ENCODE measurements around the gene COX19.

The COX19 gene

DNA sequence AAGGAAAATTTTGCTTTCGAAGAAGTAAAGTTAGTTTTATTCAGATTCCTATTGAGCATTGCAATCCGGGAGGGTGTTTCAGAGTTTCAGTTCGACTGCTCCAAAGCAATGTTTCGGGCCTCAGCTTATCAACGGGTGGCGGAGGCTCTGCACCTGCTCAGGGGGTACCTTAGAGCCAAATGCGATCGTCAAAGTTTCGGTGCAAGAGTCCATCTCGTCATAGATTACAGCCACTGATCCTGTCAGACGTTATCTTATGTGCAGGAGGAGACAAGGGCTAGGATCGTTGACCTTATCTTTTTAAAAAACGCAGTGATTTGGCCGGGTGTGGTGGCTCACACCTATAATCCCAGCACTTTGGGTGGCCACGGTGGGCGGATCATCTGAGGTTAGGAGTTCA is 3.8 kb upstream of the COX19 start:
- TF ChIP-seq CTCF (IDR thresholded peaks at IDR 0.05; ENCODE audit: borderline replicate concordance, insufficient read depth, low read depth, low read length) = no peak
- no peak overlapping the region for H3K4me3 ChIP-seq (ENCODE audit: low read depth, low read length)

DNA sequence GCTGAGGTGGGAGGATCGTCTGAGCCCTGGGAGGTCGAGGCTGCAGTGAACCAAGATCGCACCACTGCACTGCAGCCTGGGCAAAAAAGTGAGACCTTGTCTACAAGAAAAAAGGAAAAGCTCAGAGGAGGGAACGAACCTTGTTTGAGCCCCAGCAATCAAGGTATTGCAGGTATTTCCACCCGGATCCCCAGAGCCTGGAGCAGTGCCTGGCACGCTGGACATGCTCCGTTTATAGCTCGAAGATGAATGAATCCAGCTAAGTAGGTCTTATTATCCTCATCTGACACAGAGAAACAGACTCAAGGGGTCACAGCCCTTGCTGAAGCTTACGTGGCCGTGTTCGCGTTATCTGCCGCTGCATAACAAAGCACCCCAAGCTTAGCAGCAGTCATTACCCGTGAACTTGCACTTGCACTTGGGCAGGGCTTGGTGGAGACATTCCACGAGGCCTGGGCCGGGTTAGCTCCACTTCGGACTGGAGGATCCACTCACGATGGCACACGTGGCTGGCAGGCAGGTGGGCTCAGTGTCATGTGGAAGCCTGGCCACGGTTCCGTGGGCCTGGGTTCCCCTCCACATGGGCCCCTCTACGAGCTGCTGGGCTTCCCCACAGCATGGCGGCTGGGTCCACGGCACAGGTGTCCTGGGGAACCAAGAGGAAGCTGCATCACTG is 3.2 kb upstream of the COX19 start:
- no peak overlapping the region for H3K4me3 ChIP-seq (ENCODE audit: low read depth, low read length)
- no peak for TF ChIP-seq CTCF (IDR thresholded peaks at IDR 0.05; ENCODE audit: borderline replicate concordance, insufficient read depth, low read depth, low read length)

DNA sequence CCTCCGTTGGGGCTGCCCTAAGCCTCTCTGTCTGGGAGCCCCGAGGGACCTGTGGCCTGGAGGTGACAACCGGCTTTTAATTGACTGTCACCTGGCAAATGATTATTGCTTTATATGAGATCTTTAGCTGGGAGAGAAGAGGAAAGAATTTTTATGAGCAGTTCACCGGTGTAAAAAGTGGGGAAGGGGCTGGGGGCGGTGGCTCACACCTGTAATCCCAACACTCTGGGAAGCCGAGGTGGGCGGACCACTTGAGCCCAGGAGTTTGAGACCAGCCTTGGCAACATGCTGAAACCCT is 2.6 kb upstream of the COX19 start:
- no peak overlapping the region for H3K4me3 ChIP-seq (ENCODE audit: low read depth, low read length)
- no peak for TF ChIP-seq CTCF (IDR thresholded peaks at IDR 0.05; ENCODE audit: borderline replicate concordance, insufficient read depth, low read depth, low read length)

- no peak for TF ChIP-seq CTCF (IDR thresholded peaks at IDR 0.05; ENCODE audit: borderline replicate concordance, insufficient read depth, low read depth, low read length)
- H3K4me3 ChIP-seq (ENCODE audit: low read depth, low read length) = no peak overlapping the region
Observed at GRCh38 chr7:977326-978048, 2.1 kb upstream of the COX19 start.

DNA sequence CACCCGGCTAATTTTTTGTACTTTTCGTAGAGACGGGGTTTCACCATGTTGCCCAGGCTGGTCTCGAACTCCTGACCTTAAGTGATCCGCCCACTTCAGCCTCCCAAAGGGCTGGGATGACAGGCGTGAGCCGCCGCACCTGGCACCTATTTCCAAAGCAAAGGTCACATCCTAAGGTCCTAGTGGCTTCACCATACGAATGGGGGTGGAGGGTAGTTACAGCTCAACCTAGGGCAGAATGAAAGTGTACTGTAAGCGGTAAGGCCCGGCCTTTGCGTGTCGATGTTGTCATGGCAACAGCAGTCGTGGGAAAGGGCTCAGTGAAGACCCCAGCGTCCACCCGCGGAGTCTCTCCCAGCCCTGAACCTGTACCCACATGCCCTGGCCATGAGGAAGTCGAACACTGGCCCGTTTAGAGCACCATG is 1.6 kb upstream of the COX19 start:
- no peak for TF ChIP-seq CTCF (IDR thresholded peaks at IDR 0.05; ENCODE audit: borderline replicate concordance, insufficient read depth, low read depth, low read length)
- H3K4me3 ChIP-seq (ENCODE audit: low read depth, low read length) = no peak overlapping the region

DNA sequence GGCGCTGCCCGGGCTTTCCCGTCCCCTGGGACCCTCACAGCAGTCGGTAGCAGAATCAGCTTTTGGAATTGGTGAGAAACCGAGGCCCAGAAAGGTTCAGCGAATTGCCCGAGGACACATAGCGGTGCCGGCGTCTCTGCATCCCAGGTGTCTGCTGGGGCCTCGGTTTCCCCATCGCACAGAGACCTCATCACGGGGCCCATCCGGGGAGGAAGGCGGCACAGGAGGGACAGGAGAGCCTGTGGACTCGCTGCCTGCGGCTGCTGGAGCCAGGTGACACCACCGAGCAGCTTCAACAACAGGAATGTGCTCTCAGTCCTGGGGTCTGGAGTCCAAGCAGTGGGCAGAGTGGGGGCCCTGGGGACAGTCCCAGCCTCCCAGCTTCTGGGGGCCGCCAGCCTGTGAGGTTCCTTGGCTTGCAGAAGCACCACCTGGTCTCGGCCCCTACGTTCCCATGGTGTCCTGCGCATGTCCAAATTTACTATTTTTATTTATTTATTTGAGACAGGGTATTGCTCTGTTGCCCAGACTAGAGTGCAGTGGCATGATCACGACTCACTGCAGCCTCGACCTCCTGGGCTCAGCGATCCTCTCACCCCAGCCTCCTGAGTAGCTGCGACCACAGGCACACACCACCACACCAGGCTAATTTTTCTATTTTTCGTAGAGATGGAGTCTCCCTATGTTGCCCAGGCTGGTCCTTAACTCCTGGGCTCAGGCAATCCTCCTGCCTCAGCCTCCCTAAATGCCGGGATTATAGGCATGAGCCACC is 539 bp upstream of the COX19 start:
- TF ChIP-seq CTCF (IDR thresholded peaks at IDR 0.05; ENCODE audit: borderline replicate concordance, insufficient read depth, low read depth, low read length) = no peak
- peak overlapping the region; percentile 8 for H3K4me3 ChIP-seq (ENCODE audit: low read depth, low read length)

All from GM12875 (cell line).